ENCODE results near the gene TRIM46. TPM values are rescaled to one million over a fixed set of nuclear protein-coding genes. Genes with fewer than 3 reads are reported as not detected.

Gene TRIM46
- total and polyA plus RNA-seq, 4 donors = 6.7 to 37.6 (median 18.2) TPM

DNA sequence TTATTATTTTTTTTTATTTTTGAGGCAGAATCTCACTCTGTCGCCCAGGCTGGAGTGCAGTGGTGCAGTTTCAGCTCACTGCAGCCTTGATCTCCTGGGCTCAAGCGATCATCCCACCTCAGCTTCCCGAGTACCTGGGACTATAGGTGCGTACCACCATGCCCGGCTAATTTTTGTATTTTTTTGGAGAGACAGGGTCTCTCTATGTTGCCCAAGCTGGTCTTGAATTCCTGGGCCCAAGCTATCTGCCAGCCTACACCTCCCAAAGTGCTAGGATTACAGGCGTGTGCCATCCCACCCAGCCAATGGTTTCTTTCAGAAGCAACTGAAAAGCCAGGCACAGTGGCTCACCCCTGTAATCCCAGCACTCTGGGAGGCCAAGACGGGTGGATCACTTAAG, 2.8 kb upstream of the TRIM46 start:
- no peak for DNase-seq (ENCODE audit: low read depth in 4 of 6, low spot score in 6 of 6)
- WGBS (ENCODE audit: insufficient coverage) = 87% methylated on average over 4 of the region's 7 CpGs

DNA sequence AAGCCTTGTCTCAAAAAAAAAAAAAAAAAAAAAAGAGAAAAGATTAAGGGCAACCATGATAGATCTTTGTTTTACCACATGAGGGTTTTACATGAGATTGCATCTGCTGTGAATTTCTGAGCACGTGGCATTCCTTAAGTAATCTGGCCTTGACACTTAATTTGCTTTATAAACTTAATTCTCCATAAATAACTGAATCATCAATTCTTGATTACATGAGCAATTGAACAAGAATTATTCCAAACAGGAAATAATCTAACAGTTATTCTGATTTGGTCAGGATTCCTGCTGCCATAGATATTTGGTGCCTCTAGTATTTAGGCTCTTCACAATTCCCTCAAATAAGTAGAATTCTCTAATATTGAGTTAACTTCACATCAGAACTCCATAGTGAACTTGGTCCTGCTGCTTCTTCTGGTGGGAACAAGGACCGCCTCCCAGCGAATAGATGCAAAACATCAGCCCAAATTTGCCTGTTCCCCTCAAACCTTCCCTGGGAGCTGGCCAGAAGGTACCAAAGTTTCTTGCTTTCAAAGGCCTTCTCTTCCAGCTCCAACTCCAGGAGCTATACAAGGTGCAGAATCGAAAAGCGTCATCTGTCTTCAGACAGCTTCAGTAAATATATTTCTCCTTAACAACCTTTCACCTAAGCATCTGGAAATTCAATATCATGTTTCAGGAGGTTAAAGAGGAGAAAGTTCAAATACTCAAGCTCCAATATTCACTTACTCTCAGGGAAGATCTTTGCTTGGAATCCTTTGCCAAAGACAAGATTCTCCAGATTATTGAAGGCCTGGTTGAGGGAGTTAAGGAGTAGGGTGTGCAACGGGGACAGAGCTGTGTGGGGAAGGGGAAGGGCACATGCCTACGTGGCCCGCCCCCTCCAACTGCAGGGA, 1.6 kb upstream of the TRIM46 start:
- Histone ChIP-seq H3K4me3 (ENCODE audit: low read depth, low read length) (peak overlapping the region; percentile 95), H3K9me3 (ENCODE audit: control insufficient read depth, insufficient read depth, low read length) (no peaks in the 10 kb centered on the region), H3K4me1 (ENCODE audit: control insufficient read depth, insufficient read depth, low read length) (peaks cover 58% of the 10 kb centered on the region), H3K27ac (ENCODE audit: low read depth, low read length) (peak overlapping the region; percentile 90), H3K27me3 (ENCODE audit: control insufficient read depth, insufficient read depth, low read length) (no peaks in the 10 kb centered on the region), H3K36me3 (ENCODE audit: control insufficient read depth, insufficient read depth, low read length) (peaks cover 31% of the 10 kb centered on the region)
- WGBS (ENCODE audit: insufficient coverage) = 46% methylated on average over 7 of the region's 8 CpGs
- DNase-seq (ENCODE audit: low read depth in 4 of 6, low spot score in 6 of 6) = no peak

More for the DNA sequence above, 2.8 kb upstream of the TRIM46 start:
- Histone ChIP-seq H3K4me3 (ENCODE audit: low read depth, low read length) (no peak overlapping the region), H3K9me3 (ENCODE audit: control insufficient read depth, insufficient read depth, low read length) (no peaks in the 10 kb centered on the region), H3K36me3 (ENCODE audit: control insufficient read depth, insufficient read depth, low read length) (peaks cover 23% of the 10 kb centered on the region), H3K4me1 (ENCODE audit: control insufficient read depth, insufficient read depth, low read length) (peaks cover 62% of the 10 kb centered on the region), H3K27ac (ENCODE audit: low read depth, low read length) (no peak overlapping the region), H3K27me3 (ENCODE audit: control insufficient read depth, insufficient read depth, low read length) (no peaks in the 10 kb centered on the region)

DNA sequence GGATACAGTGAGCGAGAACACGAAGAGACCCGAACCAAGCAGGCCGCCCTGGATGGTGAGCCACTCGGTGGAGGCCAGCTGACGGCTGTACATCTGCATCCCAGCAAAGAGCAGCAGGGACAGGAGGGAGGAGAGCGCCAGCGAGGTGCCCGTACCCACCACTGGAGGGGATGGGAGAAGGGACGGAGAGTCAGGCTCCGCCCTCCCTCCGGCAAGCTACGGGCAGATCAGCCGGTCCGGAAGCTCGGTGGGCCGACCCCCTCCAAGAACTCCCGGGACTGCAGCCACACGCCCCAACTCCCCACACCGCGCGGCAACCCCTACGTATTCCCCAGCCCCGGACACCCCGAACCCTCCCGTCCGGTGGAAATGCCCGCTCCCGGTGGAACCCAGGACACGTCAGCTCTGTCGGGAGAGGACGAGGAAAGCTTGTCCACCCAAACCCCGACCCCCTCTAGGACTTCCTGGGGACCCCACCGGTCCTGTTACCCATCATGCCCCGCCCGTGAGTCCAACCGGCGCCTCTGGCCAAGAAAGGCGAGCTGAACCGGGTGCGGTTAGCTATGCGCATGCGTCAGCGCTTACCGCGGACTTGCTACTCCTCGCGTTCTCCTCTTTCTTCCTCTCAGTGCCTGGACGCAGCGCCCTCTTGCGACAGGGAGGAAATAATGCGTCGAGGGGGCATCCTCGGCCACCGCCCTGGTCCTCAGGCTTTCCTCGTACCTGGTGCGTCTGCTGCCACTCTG, 744 bp upstream of the TRIM46 start, which contains the start of gene KRTCAP2:
Gene KRTCAP2 (minus strand): TSS at position 573 of the 746 bp plus-strand sequence. CDS start 80 bp downstream, at position 493.
- no peaks in the 10 kb centered on the region for H3K9me3 ChIP-seq (ENCODE audit: control insufficient read depth, insufficient read depth, low read length)

DNA sequence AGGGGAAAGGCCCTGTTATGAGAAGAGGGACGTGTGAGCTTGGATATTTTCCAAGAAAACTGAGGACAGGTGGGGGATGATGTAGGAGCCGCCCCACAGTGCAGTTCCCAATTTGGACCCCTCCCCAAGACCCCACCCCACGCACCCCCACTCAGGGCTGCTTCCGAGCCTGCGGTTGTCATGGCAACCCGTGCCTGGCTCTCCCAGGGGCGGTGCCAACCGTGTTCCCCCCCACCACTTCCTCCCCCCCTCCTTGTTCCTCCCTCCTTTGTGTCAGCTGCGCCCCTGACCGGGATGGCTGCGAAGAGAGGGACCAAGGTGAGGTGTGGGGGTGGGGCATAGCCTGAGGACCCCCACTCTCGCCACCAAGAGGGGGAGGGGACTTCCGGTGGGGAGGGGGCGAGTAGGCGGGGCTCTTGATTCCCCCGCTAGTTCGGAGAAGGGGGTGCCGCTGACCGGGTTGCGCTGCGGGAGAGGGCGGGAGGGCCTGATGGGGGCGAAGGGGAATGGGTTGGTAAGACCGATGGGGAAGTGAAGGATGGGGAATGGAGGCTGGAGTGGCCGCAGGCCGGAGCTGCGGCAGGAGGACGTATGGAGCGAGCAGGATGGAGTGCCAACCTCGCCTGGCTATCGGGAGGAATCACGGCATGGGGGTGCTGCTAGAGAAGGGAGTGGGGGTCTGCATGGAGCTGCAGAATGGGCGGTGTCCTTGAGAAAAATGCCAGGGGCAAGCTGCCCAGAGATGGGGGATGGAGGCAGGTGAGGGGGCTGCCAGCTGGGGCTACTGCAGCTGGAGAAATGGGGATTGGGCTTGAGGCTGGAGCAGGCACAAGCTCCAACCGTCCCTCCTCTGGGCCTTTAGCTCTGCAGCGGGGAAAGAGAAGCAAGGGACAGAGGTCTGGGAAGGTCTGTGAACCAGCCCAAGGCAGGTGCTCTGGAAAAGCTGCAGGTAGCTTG, 953 bp downstream of the TRIM46 start:
- Histone ChIP-seq H3K27ac (ENCODE audit: low read depth, low read length) (peak overlapping the region; percentile 90), H3K4me1 (ENCODE audit: control insufficient read depth, insufficient read depth, low read length) (peaks cover 54% of the 10 kb centered on the region), H3K36me3 (ENCODE audit: control insufficient read depth, insufficient read depth, low read length) (peaks cover 50% of the 10 kb centered on the region), H3K27me3 (ENCODE audit: control insufficient read depth, insufficient read depth, low read length) (no peaks in the 10 kb centered on the region), H3K9me3 (ENCODE audit: control insufficient read depth, insufficient read depth, low read length) (no peaks in the 10 kb centered on the region), H3K4me3 (ENCODE audit: low read depth, low read length) (peak overlapping the region; percentile 95)
- DNase-seq (ENCODE audit: low read depth in 4 of 6, low spot score in 6 of 6) = peak in 4 of 6 donors; percentile 62 to 97 (median 77)
- 4% methylated on average over 24 of the region's 35 CpGs for WGBS (ENCODE audit: insufficient coverage)

More for the DNA sequence above, 744 bp upstream of the TRIM46 start, which contains the start of gene KRTCAP2:
- H3K4me1 ChIP-seq (ENCODE audit: control insufficient read depth, insufficient read depth, low read length) = peaks cover 55% of the 10 kb centered on the region
- peak within 1 kb of the TSS; percentile 95 for H3K4me3 ChIP-seq (ENCODE audit: low read depth, low read length)
- peaks cover 39% of the 10 kb centered on the region for H3K36me3 ChIP-seq (ENCODE audit: control insufficient read depth, insufficient read depth, low read length)
- DNase-seq (ENCODE audit: low read depth in 4 of 6, low spot score in 6 of 6) = peak in 5 of 6 donors; percentile 93 to 99 (median 95)
- WGBS (ENCODE audit: insufficient coverage) = 0% methylated on average over 49 of the region's 57 CpGs
- no peaks in the 10 kb centered on the region for H3K27me3 ChIP-seq (ENCODE audit: control insufficient read depth, insufficient read depth, low read length)
- H3K27ac ChIP-seq (ENCODE audit: low read depth, low read length) = peak within 1 kb of the TSS; percentile 90

DNA sequence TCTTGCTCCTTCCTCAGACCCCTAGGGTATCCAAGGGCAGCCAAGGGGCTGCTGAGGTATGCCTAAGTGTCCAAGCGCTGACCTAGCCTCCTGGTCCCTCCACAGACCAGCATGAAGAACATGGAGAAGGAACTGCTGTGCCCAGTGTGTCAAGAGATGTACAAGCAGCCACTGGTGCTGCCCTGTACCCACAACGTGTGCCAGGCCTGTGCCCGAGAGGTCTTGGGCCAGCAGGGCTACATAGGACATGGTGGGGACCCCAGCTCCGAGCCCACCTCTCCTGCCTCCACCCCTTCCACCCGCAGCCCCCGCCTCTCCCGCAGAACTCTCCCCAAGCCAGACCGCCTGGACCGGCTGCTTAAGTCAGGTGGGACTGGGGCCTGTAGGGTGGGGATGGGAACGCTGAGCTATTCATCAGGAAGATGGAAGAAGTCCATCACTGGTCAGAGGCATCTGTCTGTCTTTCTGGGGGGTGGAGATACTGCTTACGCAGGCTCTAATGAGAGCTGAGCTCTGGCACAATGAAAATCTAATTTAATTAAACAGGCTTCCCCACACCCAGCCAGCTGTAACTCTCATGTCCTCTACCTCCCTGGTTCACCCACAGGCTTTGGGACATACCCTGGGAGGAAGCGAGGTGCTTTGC, 1.8 kb downstream of the TRIM46 start:
- H3K4me1 ChIP-seq (ENCODE audit: control insufficient read depth, insufficient read depth, low read length) = peaks cover 54% of the 10 kb centered on the region
- 88% methylated on average over 4 of the region's 12 CpGs for WGBS (ENCODE audit: insufficient coverage)
- no peak for DNase-seq (ENCODE audit: low read depth in 4 of 6, low spot score in 6 of 6)
- H3K4me3 ChIP-seq (ENCODE audit: low read depth, low read length) = peak overlapping the region; percentile 95
- peaks cover 50% of the 10 kb centered on the region for H3K36me3 ChIP-seq (ENCODE audit: control insufficient read depth, insufficient read depth, low read length)
- no peaks in the 10 kb centered on the region for H3K9me3 ChIP-seq (ENCODE audit: control insufficient read depth, insufficient read depth, low read length)
- peak overlapping the region; percentile 90 for H3K27ac ChIP-seq (ENCODE audit: low read depth, low read length)
- H3K27me3 ChIP-seq (ENCODE audit: control insufficient read depth, insufficient read depth, low read length) = no peaks in the 10 kb centered on the region

DNA sequence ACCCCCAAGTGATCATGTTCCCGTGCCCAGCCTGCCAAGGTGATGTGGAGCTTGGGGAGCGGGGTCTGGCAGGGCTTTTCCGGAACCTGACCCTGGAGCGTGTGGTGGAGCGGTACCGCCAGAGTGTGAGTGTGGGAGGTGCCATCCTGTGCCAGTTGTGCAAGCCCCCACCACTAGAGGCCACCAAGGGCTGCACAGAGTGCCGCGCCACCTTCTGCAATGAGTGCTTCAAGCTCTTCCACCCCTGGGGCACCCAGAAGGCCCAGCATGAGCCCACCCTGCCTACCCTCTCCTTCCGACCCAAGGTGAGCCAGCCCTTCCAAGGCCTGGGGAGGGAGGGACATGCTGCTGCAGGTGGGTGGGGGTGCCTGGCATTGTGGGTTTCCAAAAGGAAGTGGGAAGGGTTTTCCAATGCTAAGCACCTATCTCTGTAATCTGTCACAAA, 2.3 kb downstream of the TRIM46 start:
- 75% methylated on average over 7 of the region's 9 CpGs for WGBS (ENCODE audit: insufficient coverage)
- H3K4me1 ChIP-seq (ENCODE audit: control insufficient read depth, insufficient read depth, low read length) = peaks cover 54% of the 10 kb centered on the region
- H3K27me3 ChIP-seq (ENCODE audit: control insufficient read depth, insufficient read depth, low read length) = no peaks in the 10 kb centered on the region
- no peak overlapping the region for H3K27ac ChIP-seq (ENCODE audit: low read depth, low read length)
- H3K4me3 ChIP-seq (ENCODE audit: low read depth, low read length) = no peak overlapping the region
- H3K36me3 ChIP-seq (ENCODE audit: control insufficient read depth, insufficient read depth, low read length) = peaks cover 52% of the 10 kb centered on the region
- no peak for DNase-seq (ENCODE audit: low read depth in 4 of 6, low spot score in 6 of 6)
- H3K9me3 ChIP-seq (ENCODE audit: control insufficient read depth, insufficient read depth, low read length) = no peaks in the 10 kb centered on the region

DNA sequence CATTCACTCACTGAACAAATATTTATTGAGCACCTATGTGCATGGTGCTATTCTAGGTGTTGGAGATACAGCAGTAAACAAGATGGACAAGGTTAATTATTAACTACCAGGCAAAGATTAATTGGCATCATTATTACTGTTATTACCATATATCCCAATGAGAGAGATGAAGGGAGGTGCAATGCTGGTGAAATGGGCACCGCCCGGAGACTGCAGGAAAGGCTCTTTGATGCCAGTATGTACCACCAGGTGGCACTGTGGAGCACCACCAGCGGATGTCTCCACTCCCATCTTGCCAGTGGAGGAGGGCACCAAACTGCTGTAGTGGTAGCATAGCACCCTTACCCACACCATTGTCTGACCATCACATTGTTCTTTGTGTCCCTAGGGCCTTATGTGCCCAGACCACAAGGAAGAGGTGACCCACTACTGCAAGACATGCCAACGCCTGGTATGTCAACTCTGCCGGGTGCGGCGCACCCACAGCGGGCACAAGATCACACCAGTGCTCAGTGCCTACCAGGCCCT, 3.0 kb downstream of the TRIM46 start:
- 69% methylated on average over 7 of the region's 8 CpGs for WGBS (ENCODE audit: insufficient coverage)
- H3K4me1 ChIP-seq (ENCODE audit: control insufficient read depth, insufficient read depth, low read length) = peaks cover 49% of the 10 kb centered on the region
- no peaks in the 10 kb centered on the region for H3K9me3 ChIP-seq (ENCODE audit: control insufficient read depth, insufficient read depth, low read length)
- peaks cover 58% of the 10 kb centered on the region for H3K36me3 ChIP-seq (ENCODE audit: control insufficient read depth, insufficient read depth, low read length)
- no peak overlapping the region for H3K4me3 ChIP-seq (ENCODE audit: low read depth, low read length)
- no peak overlapping the region for H3K27ac ChIP-seq (ENCODE audit: low read depth, low read length)
- H3K27me3 ChIP-seq (ENCODE audit: control insufficient read depth, insufficient read depth, low read length) = no peaks in the 10 kb centered on the region
- peak in 4 of 6 donors; percentile 66 to 93 (median 82) for DNase-seq (ENCODE audit: low read depth in 4 of 6, low spot score in 6 of 6)

DNA sequence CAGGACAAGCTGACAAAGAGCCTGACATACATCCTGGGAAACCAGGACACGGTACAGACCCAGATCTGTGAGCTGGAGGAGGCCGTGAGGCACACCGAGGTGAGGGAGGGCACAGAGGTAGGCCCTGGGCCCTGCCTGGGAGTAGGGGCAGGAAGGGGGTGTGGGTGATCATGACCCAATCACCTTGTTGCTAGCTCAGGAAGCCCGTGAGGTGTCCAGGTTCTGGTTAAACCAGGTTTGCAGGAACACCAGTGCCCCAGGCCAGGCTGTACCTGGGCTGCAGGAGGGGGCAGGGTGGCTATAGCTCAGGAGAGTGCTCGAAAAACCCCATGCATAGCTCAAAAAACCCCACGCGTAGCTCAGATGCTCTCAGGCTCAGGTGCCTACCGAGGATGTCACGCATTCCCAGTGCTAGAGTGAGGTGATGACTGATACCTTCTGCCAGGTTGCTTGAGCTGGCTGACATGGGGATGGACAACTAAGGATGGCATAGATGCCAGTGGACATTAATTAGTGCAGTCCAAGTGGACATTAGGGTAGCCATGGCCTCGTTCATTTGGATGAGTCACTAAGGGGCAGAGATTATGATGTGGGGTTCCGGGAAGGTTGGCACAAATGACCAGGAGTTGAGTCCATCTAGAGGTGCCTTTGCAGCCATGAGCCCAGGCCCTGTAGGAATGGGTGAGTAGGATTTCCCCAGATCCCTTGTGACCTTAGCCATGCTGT, 3.7 kb downstream of the TRIM46 start:
- Histone ChIP-seq H3K36me3 (ENCODE audit: control insufficient read depth, insufficient read depth, low read length) (peaks cover 66% of the 10 kb centered on the region), H3K4me1 (ENCODE audit: control insufficient read depth, insufficient read depth, low read length) (peaks cover 44% of the 10 kb centered on the region), H3K4me3 (ENCODE audit: low read depth, low read length) (no peak overlapping the region), H3K27me3 (ENCODE audit: control insufficient read depth, insufficient read depth, low read length) (no peaks in the 10 kb centered on the region), H3K27ac (ENCODE audit: low read depth, low read length) (no peak overlapping the region), H3K9me3 (ENCODE audit: control insufficient read depth, insufficient read depth, low read length) (no peaks in the 10 kb centered on the region)
- no peak for DNase-seq (ENCODE audit: low read depth in 4 of 6, low spot score in 6 of 6)
- 73% methylated on average over 9 of the region's 11 CpGs for WGBS (ENCODE audit: insufficient coverage)

Measured in spinal cord (tissue), 10 donors.